GM19438 (cell line): ENCODE measurements around the gene GPX4.

Source experiments
- ATAC-seq: cut with Tn5 transposase; IDR thresholded peaks from one replicate; pipeline ENCODE4 v1.9.1; 2021; ENCODE audit warnings: low read depth; ENCODE audit not compliant: unreplicated experiment

Gene GPX4

DNA sequence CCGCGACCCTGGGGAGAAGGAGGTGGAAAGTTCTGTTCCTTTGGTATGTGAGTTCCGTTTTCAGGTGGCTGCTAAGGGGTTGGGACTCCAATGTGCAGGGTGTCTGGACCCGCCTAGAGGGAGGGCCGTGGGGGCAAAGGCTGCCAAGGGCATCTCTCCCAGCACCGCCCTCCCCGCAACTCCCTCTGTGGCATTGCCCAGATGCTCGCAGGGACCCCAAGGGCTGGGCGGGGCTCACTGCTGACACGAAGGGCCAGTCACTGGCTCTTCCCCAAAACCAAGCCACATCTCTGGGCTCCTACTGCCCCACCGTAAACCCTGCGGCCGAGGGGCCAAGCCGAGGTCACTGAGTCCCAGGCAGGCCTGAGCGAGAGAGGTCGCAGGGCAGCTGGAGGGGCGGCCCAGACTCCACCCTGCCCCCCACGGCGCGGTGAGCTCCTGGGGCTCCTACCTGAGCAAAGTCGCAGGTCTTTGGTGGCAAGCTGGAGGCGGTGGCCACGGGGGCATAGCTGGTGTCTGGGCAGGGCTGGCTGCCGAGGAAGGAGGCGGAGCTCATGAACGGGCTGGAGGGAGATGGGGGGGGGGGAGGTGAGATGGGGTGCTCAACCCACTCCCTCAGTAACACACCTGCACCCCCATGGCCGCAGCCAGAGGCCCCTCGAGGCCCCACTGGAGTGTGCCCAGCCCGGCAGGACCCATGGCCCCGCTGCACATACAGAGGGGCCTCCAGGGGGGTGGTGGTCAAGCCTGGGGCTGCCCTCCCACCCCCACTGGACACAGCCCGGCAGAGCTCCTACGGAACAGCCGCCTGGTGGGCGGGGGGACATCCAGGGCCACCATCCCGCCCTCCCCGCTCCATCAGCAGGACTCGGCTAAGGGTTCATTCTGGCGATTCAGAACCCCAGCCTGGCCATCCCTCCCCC is 43.3 kb downstream of the GPX4 start:
- ATAC-seq = no peak

DNA sequence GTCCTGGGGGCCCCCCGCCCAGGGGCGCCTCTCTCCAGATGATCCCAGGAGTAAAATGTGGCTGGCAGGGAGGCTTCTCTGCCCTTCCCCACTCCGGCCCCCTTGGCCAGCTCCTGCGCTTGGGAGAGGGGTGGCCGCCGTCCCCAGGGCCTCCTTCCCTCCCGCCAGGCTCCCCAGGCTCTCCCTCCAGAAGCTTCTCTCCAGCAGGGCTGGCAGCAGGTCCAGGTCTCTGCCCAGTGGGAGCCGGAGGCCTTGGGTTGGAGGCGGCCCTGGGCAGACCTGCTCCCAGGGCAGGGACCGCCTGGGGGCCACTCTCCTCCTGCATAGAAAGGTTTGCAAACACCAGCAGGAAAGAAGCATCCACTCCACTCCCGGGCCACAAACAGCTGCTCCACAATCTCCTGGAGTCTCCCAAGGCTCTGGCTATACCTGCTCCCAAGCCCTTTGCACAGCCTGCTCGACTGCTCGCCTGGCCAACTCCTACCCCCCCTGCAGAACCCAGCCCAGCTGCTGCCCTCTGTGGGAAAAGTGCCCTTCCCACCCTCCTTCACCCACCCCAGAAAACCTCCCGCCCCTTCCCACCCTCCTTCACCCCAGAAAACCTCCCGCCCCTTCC is 44.2 kb downstream of the GPX4 start:
- no peak for ATAC-seq

DNA sequence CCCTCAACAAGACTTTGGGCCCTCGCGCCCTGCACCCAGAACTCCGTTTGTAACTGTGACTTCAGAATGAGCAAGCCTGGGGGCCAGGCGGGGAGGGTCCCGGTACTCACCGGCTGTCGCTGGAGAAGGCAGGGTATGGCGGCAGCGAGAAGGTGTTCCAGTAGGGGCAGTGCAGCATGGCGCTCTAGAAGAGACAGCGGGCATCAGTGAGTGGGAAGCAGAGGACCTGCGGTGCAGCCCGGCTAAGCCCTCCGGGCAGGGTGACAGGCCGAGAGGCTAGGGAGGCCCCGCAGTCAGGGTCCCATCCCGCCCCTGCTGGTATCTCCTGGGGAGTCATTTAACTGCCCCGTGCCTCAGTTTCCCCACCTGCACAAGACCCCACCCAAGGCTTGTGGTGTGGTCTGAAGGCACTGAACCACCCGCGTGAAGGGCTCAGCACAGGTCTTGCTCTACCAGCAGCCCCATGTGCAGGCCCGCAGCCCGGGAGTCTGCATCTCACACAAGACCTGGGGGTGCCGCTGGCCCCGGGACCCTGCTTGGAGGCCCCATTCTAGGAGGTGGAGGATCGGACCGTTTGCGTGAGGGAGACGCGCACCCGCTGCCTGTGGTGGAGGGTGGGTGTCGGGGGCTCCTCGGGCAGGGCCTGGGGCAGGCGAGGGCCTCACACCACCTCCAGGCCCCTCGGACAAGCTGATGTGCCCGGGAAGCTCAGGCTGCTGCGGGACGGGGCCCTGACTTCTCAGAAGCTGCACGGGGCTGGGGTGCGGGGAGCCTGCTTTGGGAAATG is 45.7 kb downstream of the GPX4 start:
- ATAC-seq = no peak

DNA sequence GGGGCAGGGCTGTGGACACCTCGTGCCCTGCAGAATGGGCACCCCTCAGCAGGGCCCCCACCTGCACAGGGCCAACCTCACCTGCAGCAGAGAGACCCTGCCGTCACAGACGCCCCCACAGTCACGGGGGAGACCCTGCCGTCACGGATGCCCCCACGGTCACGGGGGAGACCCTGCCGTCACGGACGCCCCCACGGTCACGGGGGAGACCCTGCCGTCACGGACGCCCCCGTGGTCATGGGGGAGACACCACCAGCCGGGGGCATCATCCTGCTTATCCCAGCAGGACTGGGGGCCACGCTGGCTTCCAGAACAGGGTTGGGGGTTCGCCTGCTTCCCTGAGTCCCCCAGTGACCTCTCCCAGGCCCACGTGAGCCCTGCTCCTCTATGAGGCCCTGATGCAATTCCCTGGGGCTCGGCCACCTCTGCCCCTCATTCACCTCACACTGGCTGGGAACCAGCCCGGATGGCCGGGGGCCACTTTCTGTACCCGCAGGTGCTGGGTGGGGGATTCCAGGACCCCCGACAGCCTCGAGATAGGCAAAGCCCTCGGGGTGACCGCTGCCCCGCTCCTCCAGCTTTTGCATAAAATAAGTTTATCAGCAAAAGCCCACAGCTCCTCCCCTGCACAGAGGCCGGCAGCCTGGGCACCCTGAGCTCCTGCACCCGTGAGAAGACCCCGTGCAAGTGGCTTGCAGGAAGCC is 46.7 kb downstream of the GPX4 start:
- no peak for ATAC-seq

DNA sequence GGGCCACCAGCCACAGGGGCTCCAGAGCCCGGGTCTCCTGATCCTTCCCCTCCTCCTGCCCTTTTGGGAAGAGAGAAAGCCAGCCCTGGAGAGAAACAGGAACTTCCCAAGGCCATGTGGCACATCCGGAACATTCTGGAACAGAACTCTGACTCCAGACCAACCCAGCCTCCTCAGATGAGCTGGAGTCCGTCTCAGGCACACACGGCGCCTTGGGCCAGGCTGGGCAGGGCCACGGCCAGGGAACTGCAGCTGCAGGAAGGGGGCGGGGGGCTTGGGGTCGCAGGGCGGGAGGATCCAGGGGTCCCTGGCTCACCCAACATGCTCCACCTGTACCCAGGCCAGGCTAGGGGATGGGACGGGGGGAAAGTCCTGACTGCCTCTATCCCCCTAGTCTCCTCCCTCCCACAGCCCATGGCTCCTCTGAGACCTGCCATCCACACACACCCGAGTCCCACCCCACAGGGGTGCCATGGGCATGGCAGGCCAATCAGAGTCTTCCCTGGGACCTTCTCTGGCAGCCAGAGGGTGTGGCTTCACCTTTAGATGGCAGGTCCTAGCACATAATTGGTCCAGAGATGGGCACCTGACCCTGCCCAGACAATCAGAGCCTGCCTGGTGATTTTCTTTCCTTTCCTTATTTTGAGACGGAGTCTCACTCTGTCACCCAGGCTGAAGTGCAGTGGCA is 47.4 kb downstream of the GPX4 start:
- no peak for ATAC-seq

DNA sequence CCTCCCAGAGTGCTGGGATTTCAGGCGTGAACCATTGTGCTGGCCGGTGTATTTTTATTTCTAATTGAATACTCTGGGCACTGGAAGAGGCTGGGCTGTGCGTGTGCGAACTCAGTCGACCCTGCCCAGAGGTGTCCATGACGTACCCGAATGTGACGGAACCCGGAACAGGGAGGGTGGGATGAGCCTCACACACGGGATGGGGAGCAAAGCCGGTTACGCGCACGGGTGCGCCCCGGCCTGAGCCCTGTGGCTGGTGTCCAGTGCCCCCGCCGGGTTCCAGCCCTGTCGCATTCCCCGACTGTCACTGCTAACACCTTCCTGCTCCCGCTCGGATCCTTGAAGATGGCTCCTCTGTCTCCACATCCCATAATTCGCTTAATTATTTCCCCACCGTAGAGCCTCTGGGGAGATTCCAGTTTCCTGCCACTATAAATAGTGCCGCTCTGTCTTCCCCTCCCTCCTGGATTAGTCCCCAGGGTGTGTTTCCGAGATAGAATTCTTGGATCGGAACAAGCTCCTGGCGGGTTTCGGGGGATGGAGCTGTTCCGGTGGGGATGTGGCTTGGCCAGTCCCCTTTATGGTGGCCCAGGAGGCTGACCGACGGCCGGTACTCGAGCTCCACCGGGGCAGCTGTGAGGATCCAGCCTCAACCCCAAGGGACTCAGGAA is 48.3 kb downstream of the GPX4 start:
- ATAC-seq = no peak

DNA sequence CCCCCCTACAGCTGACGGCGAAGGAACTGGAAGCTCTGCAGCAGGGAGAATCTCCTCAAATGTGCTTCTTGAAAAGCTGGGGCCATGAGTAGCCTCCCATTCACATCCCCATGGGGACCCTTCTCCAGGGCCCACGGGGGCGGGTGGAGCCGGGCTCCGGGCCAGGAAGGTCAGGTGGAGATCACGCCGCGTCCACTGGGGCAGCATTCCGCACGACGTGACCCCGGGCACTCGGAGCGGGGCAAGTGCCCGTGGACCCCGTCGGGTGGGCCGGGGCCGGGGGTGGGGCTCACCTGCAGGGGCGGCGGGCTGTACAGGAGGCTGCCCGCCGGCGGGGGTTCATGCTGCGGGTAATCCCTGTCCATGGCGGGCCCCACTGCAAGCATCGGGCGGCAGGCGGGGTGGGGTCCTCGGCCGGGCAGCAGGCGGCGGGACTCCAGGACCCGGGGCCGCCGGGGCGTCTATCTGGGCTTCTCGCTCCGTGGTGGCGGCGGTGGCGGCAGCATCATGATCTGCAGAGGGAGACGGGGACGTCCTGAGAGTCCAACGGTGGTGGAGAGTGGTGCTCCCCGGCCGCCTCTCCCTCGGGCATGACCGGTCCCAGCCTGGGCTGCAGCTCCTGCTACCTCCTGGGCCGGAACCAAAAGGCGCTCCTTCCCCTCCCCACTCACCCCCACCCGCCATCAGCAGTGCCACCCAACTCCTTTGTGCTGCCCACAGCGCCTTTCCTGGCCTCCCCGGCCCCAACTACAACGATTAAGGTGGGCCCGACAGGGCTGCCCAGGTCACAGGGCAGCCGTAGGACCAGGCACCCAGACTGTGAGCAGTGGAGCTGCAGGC is 50.3 kb downstream of the GPX4 start:
- no peak for ATAC-seq

DNA sequence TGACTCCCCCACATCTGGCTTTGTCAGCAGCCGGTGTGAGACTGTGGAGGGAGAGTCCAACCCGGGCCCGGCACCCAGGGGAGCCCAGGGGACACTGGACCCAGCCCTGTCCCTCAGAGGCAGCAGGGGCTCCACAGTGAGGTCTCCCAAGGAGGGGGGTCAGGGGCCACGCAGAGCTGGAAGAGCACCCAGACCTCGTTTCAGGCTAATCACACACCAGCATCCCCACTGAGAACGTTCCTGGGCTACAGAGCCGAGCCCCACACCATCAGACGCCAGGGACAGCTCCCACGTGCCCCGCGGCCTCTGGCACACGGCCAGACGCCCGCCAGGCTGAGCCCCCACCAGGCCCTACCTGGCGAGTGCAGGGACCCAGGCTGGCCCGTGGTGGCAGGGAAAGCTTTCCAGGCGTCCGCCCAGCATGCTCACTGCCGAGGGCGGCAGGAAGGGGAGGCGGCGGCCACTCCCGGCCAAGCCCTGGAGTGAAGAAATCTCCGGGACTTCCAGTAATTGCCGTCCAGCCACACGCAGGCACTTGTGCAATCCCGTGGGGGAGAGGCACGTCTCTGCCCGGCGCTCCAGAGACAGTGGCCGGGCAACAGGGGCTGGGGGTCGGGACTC is 51.0 kb downstream of the GPX4 start:
- ATAC-seq = no peak

DNA sequence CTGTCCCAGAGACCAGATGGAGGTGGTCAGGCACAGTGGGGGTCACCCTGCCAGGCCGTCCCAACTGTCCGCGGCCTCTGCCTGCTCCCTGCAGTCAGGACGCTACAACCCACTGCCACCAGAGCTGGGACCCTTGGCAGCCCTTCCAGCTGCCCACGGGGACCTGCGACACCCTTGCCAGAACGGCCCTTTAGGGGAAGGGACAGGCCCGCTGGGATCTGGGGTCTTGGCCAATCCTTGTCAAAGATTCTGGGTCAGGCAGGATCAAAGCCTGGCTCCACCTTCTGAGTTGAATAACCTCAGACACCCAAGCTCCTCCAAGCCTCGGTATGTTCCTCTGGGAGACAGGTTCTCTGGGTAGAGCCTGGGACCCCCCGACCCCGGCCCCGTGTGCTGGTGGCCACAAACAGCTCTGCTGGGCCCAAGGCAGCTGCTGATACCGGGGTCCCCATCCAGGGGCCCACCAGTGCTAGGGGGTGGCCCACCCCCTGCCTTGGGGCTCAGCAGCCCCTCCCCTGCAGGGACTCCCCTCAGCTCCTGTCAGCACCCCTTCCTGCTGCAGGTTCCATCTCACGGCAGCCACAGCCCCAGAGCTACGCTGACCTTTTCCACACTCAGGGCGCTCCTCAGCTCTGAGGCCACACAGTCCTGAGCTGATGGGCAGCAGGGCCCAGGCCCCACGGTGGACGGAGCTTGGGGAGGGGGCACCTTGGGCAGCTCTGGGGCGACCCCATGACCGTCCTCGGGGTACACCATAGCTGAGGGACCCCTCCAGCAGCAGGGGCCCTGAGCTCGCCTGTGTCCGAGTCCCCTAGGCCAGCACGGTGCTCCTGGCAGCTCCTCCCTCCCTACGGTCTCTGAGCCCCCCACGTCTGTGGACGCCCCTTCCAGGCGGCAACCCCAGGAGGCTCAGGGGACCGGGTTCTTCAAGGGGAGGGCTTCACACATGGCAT is 51.8 kb downstream of the GPX4 start:
- no peak for ATAC-seq
